HepG2 (cell line): ENCODE results near the gene EFNA2. TPM values are rescaled to one million over a fixed set of nuclear protein-coding genes. Genes with fewer than 3 reads are reported as not detected.

Source experiments
- AGO1 ChIP-seq: fragments of 200-400 bp; formaldehyde crosslinking; IDR thresholded peaks from 2 replicates; pipeline ENCODE4 v1.6.1; 2017; ENCODE audit warnings: mild to moderate bottlenecking, low read depth, low read length, moderate library complexity; ENCODE audit not compliant: poor library complexity, severe bottlenecking
- ATF1 ChIP-seq: IDR thresholded peaks from 2 replicates; pipeline ENCODE4 v1.6.1; 2016; ENCODE audit warnings: mild to moderate bottlenecking, control low read depth
- EEA1 ChIP-seq: sonication (generic); formaldehyde crosslinking; IDR thresholded peaks from 2 replicates; pipeline ENCODE4 v1.5.1; 2020; ENCODE audit warnings: mild to moderate bottlenecking, missing genetic modification reagents, borderline replicate concordance
- ERF ChIP-seq: IDR thresholded peaks from 2 replicates; pipeline ENCODE4 v1.6.1; 2018; ENCODE audit warnings: missing biosample characterization, missing genetic modification reagents
- FOSL1 ChIP-seq: sonication (generic); formaldehyde crosslinking; IDR thresholded peaks from 2 replicates; pipeline ENCODE4 v1.9.0; 2021; ENCODE audit warnings: missing genetic modification reagents, borderline replicate concordance
- FOSL2 ChIP-seq: sonication (generic); formaldehyde crosslinking; IDR thresholded peaks from 2 replicates; pipeline ENCODE4 v1.4.0; 2020; ENCODE audit warnings: missing genetic modification reagents
- HNF4G ChIP-seq, 2 experiments: sonication (generic) in 1 of 2; formaldehyde crosslinking in 1 of 2; IDR thresholded peaks; 2 replicates each; pipeline versions ENCODE4 v1.4.0 to v1.6.1; 2011 to 2020; ENCODE audit warnings: borderline replicate concordance in 2 of 2, low read depth in 2 of 2, mild to moderate bottlenecking in 2 of 2, low read length in 1 of 2, missing genetic modification reagents in 1 of 2, moderate library complexity in 1 of 2
- KLF16 ChIP-seq, 2 experiments: sonication (generic) in 1 of 2; formaldehyde crosslinking in 1 of 2; IDR thresholded peaks; 2 replicates each; pipeline versions ENCODE4 v1.6.1 to v1.8.0; 2016 to 2023; ENCODE audit warnings: missing genetic modification reagents in 2 of 2, missing compliant biosample characterization in 1 of 2
- MEIS2 ChIP-seq: sonication (generic); formaldehyde crosslinking; IDR thresholded peaks from 2 replicates; pipeline ENCODE4 v1.9.0; 2021; ENCODE audit warnings: mild to moderate bottlenecking, missing genetic modification reagents
- MTA3 ChIP-seq: sonication (generic); formaldehyde crosslinking; IDR thresholded peaks from 2 replicates; pipeline ENCODE4 v1.4.0; 2020; ENCODE audit warnings: missing genetic modification reagents
- MYC ChIP-seq: sonication (generic); formaldehyde crosslinking; IDR thresholded peaks from 2 replicates; pipeline ENCODE4 v1.9.0; 2021; ENCODE audit warnings: missing genetic modification reagents, borderline replicate concordance
- NCOR1 ChIP-seq: fragments of 200-600 bp; sonication (generic); IDR thresholded peaks from 2 replicates; pipeline ENCODE4 v1.7.0; 2017; ENCODE audit warnings: antibody characterized with exemption, low read length, borderline replicate concordance
- NFKBIZ ChIP-seq: IDR thresholded peaks from 2 replicates; pipeline ENCODE4 v1.6.1; 2018; ENCODE audit warnings: missing genetic modification reagents, missing compliant biosample characterization
- NR1H2 ChIP-seq: sonication (generic); formaldehyde crosslinking; IDR thresholded peaks from 2 replicates; pipeline ENCODE4 v1.8.1; 2022; ENCODE audit warnings: low read depth, missing genetic modification reagents, borderline replicate concordance
- RAD51 ChIP-seq: fragments of 450-650 bp; IDR thresholded peaks from 2 replicates; pipeline ENCODE4 v1.6.1; 2016; ENCODE audit warnings: borderline replicate concordance
- ZBTB33 ChIP-seq: sonication (generic); formaldehyde crosslinking; IDR thresholded peaks from 2 replicates; pipeline ENCODE4 v1.4.0; 2020; ENCODE audit warnings: missing genetic modification reagents
- ZBTB4 ChIP-seq: sonication (generic); formaldehyde crosslinking; IDR thresholded peaks from 2 replicates; pipeline ENCODE4 v1.4.0; 2020; ENCODE audit warnings: missing genetic modification reagents, mild to moderate bottlenecking, borderline replicate concordance
- ZFY ChIP-seq: sonication (generic); formaldehyde crosslinking; IDR thresholded peaks from 2 replicates; pipeline ENCODE4 v1.4.0; 2020; ENCODE audit warnings: missing genetic modification reagents
- ZNF101 ChIP-seq: sonication (generic); formaldehyde crosslinking; IDR thresholded peaks from 2 replicates; pipeline ENCODE4 v1.4.0; 2020; ENCODE audit warnings: mild to moderate bottlenecking, low read depth, missing genetic modification reagents, borderline replicate concordance
- ZNF17 ChIP-seq: sonication (generic); formaldehyde crosslinking; IDR thresholded peaks from 2 replicates; pipeline ENCODE4 v1.5.0; 2020; ENCODE audit warnings: mild to moderate bottlenecking, missing genetic modification reagents
- ZNF720 ChIP-seq: sonication (generic); formaldehyde crosslinking; IDR thresholded peaks from 2 replicates; pipeline ENCODE4 v1.4.0; 2020; ENCODE audit warnings: missing genetic modification reagents
- ZNF816 ChIP-seq: sonication (generic); formaldehyde crosslinking; IDR thresholded peaks from 2 replicates; pipeline ENCODE4 v1.8.0; 2022; ENCODE audit warnings: missing genetic modification reagents, mild to moderate bottlenecking, borderline replicate concordance
- ZNF850 ChIP-seq: sonication (generic); formaldehyde crosslinking; conservative IDR thresholded peaks from 2 replicates; pipeline ENCODE4 v1.9.0; 2021; ENCODE audit warnings: mild to moderate bottlenecking, missing genetic modification reagents
- polyA plus RNA-seq, 8 experiments: library from polyadenylated mRNA; depleted of rRNA in 3 of 8; stranded (reverse) in 7 of 8; unstranded in 1 of 8; fragments of >200 nt; fragmentation: Illumina TruSeq in 4 of 8; extraction: Trizol in 4 of 8; gene quantifications; 2 replicates each; pipeline versions ENCODE4 v1.2.1 to v1.2.3, GENCODE V29; 2011 to 2016; ENCODE audit warnings: low read depth in 4 of 8, missing spikeins in 1 of 8, mixed read lengths in 1 of 8; ENCODE audit not compliant: insufficient read depth in 1 of 8
- total RNA-seq, 5 experiments: library from RNA; depleted of rRNA; stranded (reverse); fragments of >200 nt; fragmentation: Illumina TruSeq; extraction: Trizol; gene quantifications; 2 replicates each; pipeline ENCODE4 v1.2.3, GENCODE V29; 2016; ENCODE audit warnings: low read depth in 1 of 5
- TF ChIP-seq, protein P1 (sequence below): IDR thresholded peaks from 2 replicates; pipeline ENCODE4 v1.6.1; 2016; ENCODE audit warnings: low read depth, borderline replicate concordance

The EFNA2 gene
- total and polyA plus RNA-seq, 2 of the 13 experiments (the other 11 are each of a cell fraction or from before 2014, with no cell fraction given): 6.0 to 9.9 TPM

DNA sequence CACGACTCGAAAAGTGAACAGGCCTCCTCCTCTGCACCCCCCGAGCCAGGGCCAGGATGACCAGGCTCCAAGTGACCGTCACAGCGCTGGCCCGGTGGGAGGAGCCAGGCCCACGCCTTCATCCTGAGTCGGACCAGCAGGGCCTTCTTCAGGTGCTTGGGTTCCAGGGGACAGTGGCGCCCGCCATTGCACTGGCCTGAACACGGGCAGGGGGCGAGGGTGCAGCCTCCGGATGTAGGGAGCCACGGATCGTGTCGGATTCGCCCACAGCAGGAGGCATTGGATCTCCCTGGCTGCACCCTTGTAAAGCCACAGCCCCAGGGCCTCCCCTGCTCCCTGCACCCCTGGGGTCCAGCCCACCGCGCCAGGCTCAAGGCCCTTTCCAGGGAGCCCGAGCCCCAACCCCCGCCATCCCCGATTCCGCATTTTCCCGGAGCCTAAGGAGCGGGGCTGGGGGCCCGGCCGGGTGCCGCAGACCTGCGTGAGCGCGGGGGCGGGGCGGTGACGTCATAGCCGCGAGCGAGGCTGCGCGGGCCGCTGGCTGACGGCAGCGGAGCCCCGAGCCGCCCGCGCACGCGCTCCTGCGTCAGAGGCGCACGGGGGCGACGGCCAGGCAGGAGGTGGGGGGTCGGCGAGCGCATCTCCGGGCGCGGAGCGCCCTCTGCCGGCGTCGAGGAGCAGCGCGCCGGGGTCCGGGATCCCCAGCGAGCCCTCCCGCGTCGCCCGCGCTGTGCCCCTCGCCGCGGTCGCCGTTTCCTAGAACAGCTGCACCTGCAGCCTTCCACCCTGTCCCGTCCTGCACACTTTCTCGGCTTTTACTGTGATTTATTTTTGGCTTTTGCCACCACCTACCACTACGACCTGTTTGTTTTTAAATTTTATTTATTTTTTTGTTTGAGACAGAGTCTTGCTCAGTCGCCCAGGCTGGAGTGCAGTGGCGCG, 45.6 kb upstream of the EFNA2 start (continued):
- TF ChIP-seq NCOR1 (no peak), EEA1 (CRISPR knock-in tag) (no peak), ZFY (peak; percentile 23; the same call in 1 of the 2 replicates), ZNF816 (no peak; the same call in 1 of the 2 replicates), KLF16 (CRISPR knock-in tag; IDR thresholded peaks at IDR 0.05) (no peak; a peak in 1 of 4 replicates), FOSL1 (CRISPR knock-in tag) (no peak), MEIS2 (0 out of 2 replicates have a peak, but pooled peaks have one; percentile 29), ZBTB33 (CRISPR knock-in tag) (0 out of 2 replicates have a peak, but pooled peaks have one; percentile 2), ZNF850 (CRISPR knock-in tag) (no peak), RAD51 (no peak), ZNF17 (CRISPR knock-in tag) (no peak), NFKBIZ (CRISPR knock-in tag) (no peak), ERF (CRISPR knock-in tag) (no peak; the same call in 1 of the 2 replicates), ZNF720 (CRISPR knock-in tag) (no peak), FOSL2 (CRISPR knock-in tag) (no peak), ATF1 (no peak), MYC (no peak), MTA3 (CRISPR knock-in tag) (no peak), AGO1 (peak; percentile 42), ZNF101 (CRISPR knock-in tag) (no peak), HNF4G (IDR thresholded peaks at IDR 0.05; ENCODE audit: borderline replicate concordance, low read depth, low read length) (no peak; the same call in 1 of the 2 replicates), HNF4G (CRISPR knock-in tag; IDR thresholded peaks at IDR 0.05; ENCODE audit: borderline replicate concordance, low read depth) (0 out of 2 replicates have a peak, but pooled peaks have one; percentile 18), ZBTB4 (CRISPR knock-in tag) (no peak), NR1H2 (CRISPR knock-in tag) (0 out of 2 replicates have a peak, but pooled peaks have one; percentile 68)
- TF ChIP-seq, protein P1, sequence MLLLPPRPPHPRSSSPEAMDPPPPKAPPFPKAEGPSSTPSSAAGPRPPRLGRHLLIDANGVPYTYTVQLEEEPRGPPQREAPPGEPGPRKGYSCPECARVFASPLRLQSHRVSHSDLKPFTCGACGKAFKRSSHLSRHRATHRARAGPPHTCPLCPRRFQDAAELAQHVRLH: no peak
